ENCODE data around the gene DCXR. TPM values are rescaled to one million over a fixed set of nuclear protein-coding genes. Genes with fewer than 3 reads are reported as not detected.

Gene DCXR
- total and polyA plus RNA-seq, 2 experiments from 2014 or later = 86.9 to 137 TPM

- Histone ChIP-seq H3K27ac (ENCODE audit: low read depth) (no peak overlapping the region), H2AFZ (no peak overlapping the region), H3K27me3 (ENCODE audit: insufficient read depth) (no peaks in the 10 kb centered on the region), H3F3A (replicated peaks; ENCODE audit: low read depth) (0 out of 2 replicates have a peak, but pooled peaks cover 6% of the 10 kb centered on the region), H3K36me3 (ENCODE audit: insufficient read depth) (peaks cover 4% of the 10 kb centered on the region; the same call in 1 of the 2 replicates), H3K4me2 (peak overlapping the region; percentile 89), H3K4me1 (ENCODE audit: insufficient read depth) (no peaks in the 10 kb centered on the region), H3K9me2 (ENCODE audit: insufficient read depth) (no peaks in the 10 kb centered on the region), H4K20me1 (replicated peaks; ENCODE audit: insufficient read depth) (peaks cover 8% of the 10 kb centered on the region; the same call in 1 of the 2 replicates), H3K79me2 (replicated peaks; ENCODE audit: insufficient read depth) (peaks cover 9% of the 10 kb centered on the region; the same call in 1 of the 2 replicates), H3K4me3 (peak overlapping the region; percentile 89)
- H3K4me3 Mint-ChIP-seq = peak overlapping the region; percentile 86
- no peaks in the 10 kb centered on the region; the same call in 2 of the 3 replicates for H3K4me1 Mint-ChIP-seq
- ATAC-seq = no peak
- peaks cover 19% of the 10 kb centered on the region; the same call in 2 of the 3 replicates for H3K36me3 Mint-ChIP-seq (ENCODE audit: low read depth)
- H3K9me3 Mint-ChIP-seq = no peaks in the 10 kb centered on the region
- TF ChIP-seq POLR2AphosphoS5 (IDR thresholded peaks at IDR 0.05; ENCODE audit: low read depth) (no peak), EZH2phosphoT487 (IDR thresholded peaks at IDR 0.05; ENCODE audit: unreplicated experiment) (no peak), ETS1 (IDR thresholded peaks at IDR 0.05) (no peak)
- no peak for DNase-seq (ENCODE audit: low spot score)
- H3K27me3 Mint-ChIP-seq (ENCODE audit: insufficient read depth, low read depth, poor library complexity) = peaks cover 11% of the 10 kb centered on the region
- H3K27ac Mint-ChIP-seq = no peak overlapping the region
Measured at GRCh38 chr17:82052638-82053059, 15.2 kb upstream of the DCXR start.

GRCh38 chr17:82051776-82052637 lies 14.5 kb upstream of the DCXR start, which contains the start of the genes GPS1 and RFNG:
TSS of gene GPS1 (plus strand) at chr17:82051898. CDS start at chr17:82051932, 34 bp downstream.
TSS of gene RFNG (minus strand) at chr17:82051811. CDS start at chr17:82051766, 45 bp downstream.
- Mint-ChIP-seq H3K27me3 (ENCODE audit: insufficient read depth, low read depth, poor library complexity) (peaks cover 13% of the 10 kb centered on the region), H3K4me3 (peak within 1 kb of the TSS; percentile 86), H3K9me3 (no peaks in the 10 kb centered on the region), H3K27ac (no peak within 1 kb of the TSS), H3K4me1 (no peaks in the 10 kb centered on the region; the same call in 2 of the 3 replicates), H3K36me3 (ENCODE audit: low read depth) (peaks cover 23% of the 10 kb centered on the region)
- TF ChIP-seq ZNF114 (CRISPR knock-in tag; IDR thresholded peaks at IDR 0.05) (no peak), ETS1 (IDR thresholded peaks at IDR 0.05) (peak; percentile 62), POLR2AphosphoS5 (IDR thresholded peaks at IDR 0.05; ENCODE audit: low read depth) (peak; percentile 50; the same call in 1 of the 2 replicates), REST (IDR thresholded peaks at IDR 0.05; ENCODE audit: unreplicated experiment) (no peak), CREB1 (CRISPR knock-in tag; IDR thresholded peaks at IDR 0.05; ENCODE audit: low read depth) (0 out of 2 replicates have a peak, but pooled peaks have one; percentile 62)
- no peaks in the 10 kb centered on the region for H3K27me3 ChIP-seq (ENCODE audit: insufficient read depth)
- H3F3A ChIP-seq (replicated peaks; ENCODE audit: low read depth) = 0 out of 2 replicates have a peak, but pooled peaks cover 6% of the 10 kb centered on the region
- no peak within 1 kb of the TSS for H3K27ac ChIP-seq (ENCODE audit: low read depth)
- DNase-seq (ENCODE audit: low spot score) (peak; percentile 82), ATAC-seq (peak; percentile 50)
- H3K4me1 ChIP-seq (ENCODE audit: insufficient read depth) = no peaks in the 10 kb centered on the region
- peak within 1 kb of the TSS; percentile 89 for H3K4me2 ChIP-seq
- H3K36me3 ChIP-seq (ENCODE audit: insufficient read depth) = peaks cover 4% of the 10 kb centered on the region; the same call in 1 of the 2 replicates
- H3K79me2 ChIP-seq (replicated peaks; ENCODE audit: insufficient read depth) = peaks cover 9% of the 10 kb centered on the region; the same call in 1 of the 2 replicates
- peak within 1 kb of the TSS; percentile 89 for H3K4me3 ChIP-seq
- H3K9me2 ChIP-seq (ENCODE audit: insufficient read depth) = no peaks in the 10 kb centered on the region
- H4K20me1 ChIP-seq (replicated peaks; ENCODE audit: insufficient read depth) = peaks cover 8% of the 10 kb centered on the region; the same call in 1 of the 2 replicates
- no peak within 1 kb of the TSS for H2AFZ ChIP-seq

Measured in GM23338 (cell line).